HG03175 (cell line): ENCODE results near the gene C13orf46.
"Not testable (repeated sequence)": the region's sequence is repeated elsewhere in the genome, so short reads cannot be mapped to it uniquely, and the experiment has no call there.

ENCODE experiments used
- ATAC-seq: cut with Tn5 transposase; IDR thresholded peaks from one replicate; pipeline ENCODE4 v1.9.1; 2021; ENCODE audit warnings: mild to moderate bottlenecking, moderate library complexity; ENCODE audit not compliant: unreplicated experiment

The C13orf46 gene

GRCh38 chr13:113973218-113974164 lies at the start of gene C13orf46:
Gene C13orf46, minus strand, starts transcription at chr13:113974076. Its CDS starts 79 bp downstream, at chr13:113973997.
- no peak for ATAC-seq

GRCh38 chr13:114022876-114023275 lies 49.0 kb upstream of the C13orf46 start:
- no peak for ATAC-seq

- ATAC-seq, result no peak
These were observed 48.4 kb upstream of the C13orf46 start for GRCh38 chr13:114022309-114022669.

- ATAC-seq, result no peak
These were observed 47.8 kb upstream of the C13orf46 start for GRCh38 chr13:114021464-114022308.

GRCh38 chr13:114020750-114021463 lies 47.0 kb upstream of the C13orf46 start:
- ATAC-seq, result no peak

GRCh38 chr13:114020134-114020533 lies 46.3 kb upstream of the C13orf46 start:
- ATAC-seq, result not testable (repeated sequence)

GRCh38 chr13:114019367-114019766 lies 45.5 kb upstream of the C13orf46 start:
- ATAC-seq, result no peak

GRCh38 chr13:114018461-114019055 lies 44.7 kb upstream of the C13orf46 start:
- ATAC-seq, result no peak

GRCh38 chr13:114017966-114018365 lies 44.1 kb upstream of the C13orf46 start:
- no peak for ATAC-seq

- ATAC-seq, result no peak
These were observed 43.3 kb upstream of the C13orf46 start for GRCh38 chr13:114017028-114017630.

GRCh38 chr13:114016321-114017027 lies 42.6 kb upstream of the C13orf46 start:
- ATAC-seq, result no peak

- ATAC-seq, result no peak
These were observed 42.1 kb upstream of the C13orf46 start for GRCh38 chr13:114015969-114016295.

- no peak for ATAC-seq
These were observed 41.5 kb upstream of the C13orf46 start for GRCh38 chr13:114015111-114015968.

- no peak for ATAC-seq
These were observed 40.2 kb upstream of the C13orf46 start for GRCh38 chr13:114013952-114014629.

- no peak for ATAC-seq
These were observed 39.5 kb upstream of the C13orf46 start for GRCh38 chr13:114013336-114013735.

GRCh38 chr13:114012921-114013320 lies 39.0 kb upstream of the C13orf46 start:
- ATAC-seq, result no peak

- ATAC-seq, result no peak
These were observed 38.3 kb upstream of the C13orf46 start for GRCh38 chr13:114012141-114012540.

GRCh38 chr13:114011226-114011625 lies 37.4 kb upstream of the C13orf46 start:
- no peak for ATAC-seq
